ENCODE results near the gene BOC. TPM values are rescaled to one million over a fixed set of nuclear protein-coding genes. Genes with fewer than 3 reads are reported as not detected.

BOC gene
- total and polyA plus RNA-seq, 2 of the 8 experiments (the other 6 are each of a cell fraction or from before 2014, with no cell fraction given): 6.9 to 9.3 TPM

GRCh38 chr3:113285741-113286140, 74.4 kb downstream of the BOC start:
- H3K18ac ChIP-seq (ENCODE audit: extremely low read depth, low read length): no peak overlapping the region
- ChIA-PET POLR2A (ENCODE audit: partially characterized antibody) (no interaction called here), CTCF (ENCODE audit: partially characterized antibody) (interaction anchor here (0.6 to 7.8 kb wide), 9 partner anchors 7 to 230 kb away, joined by 3 to 108 read pairs (median 5); no protein-coding TSS in a partner anchor)
- H3K4me1 ChIP-seq (replicated peaks in 1 of 4; ENCODE audit: control insufficient read depth in 3 of 4, insufficient read depth in 4 of 4, low read length in 3 of 4): 0 out of 7 replicates have a peak, but pooled peaks cover 0 to 2% (median 0%) of the 10 kb centered on the region in 4 experiments
- FAIRE-seq (no peak), DNase-seq (ENCODE audit: low read depth in 1 of 2, low spot score in 2 of 2) (no peak)
- no peak overlapping the region for H3K9ac ChIP-seq (replicated peaks in 1 of 4; ENCODE audit: extremely low read depth in 1 of 4, low read depth in 3 of 4, low read length in 3 of 4)
- no peak overlapping the region for H3K4me3 ChIP-seq (ENCODE audit: extremely low read depth in 1 of 4, insufficient read depth in 2 of 4, low read depth in 3 of 4, low read length in 4 of 4)
- no peak overlapping the region for H2BK12ac ChIP-seq (ENCODE audit: low read depth, low read length)
- WGBS, 2 experiments (ENCODE audit: extremely low coverage in 1 of 2, insufficient coverage in 1 of 2, insufficient read length in 1 of 2, insufficient replicate concordance in 2 of 2, low coverage in 1 of 2, low lambda C conversion rate in 2 of 2, missing lambda C conversion rate in 1 of 2): 91% methylated on average over 3 of the region's 3 CpGs; no CpG with 5 or more reads in 1 of the 2 experiments
- no peak overlapping the region for H2BK120ac ChIP-seq (replicated peaks; ENCODE audit: low read depth, low read length)
- H2AK5ac ChIP-seq (ENCODE audit: low read depth, low read length): no peak overlapping the region
- H3K9me3 ChIP-seq (ENCODE audit: insufficient read depth in 2 of 2, low read depth in 1 of 2, low read length in 1 of 2): no peaks in the 10 kb centered on the region
- no peaks in the 10 kb centered on the region for H3K79me2 ChIP-seq (ENCODE audit: control insufficient read depth in 1 of 2, insufficient read depth in 2 of 2, low read length in 2 of 2)
- no peak overlapping the region for H3K4ac ChIP-seq (replicated peaks; ENCODE audit: insufficient read length, low read depth, low read length)
- H2BK15ac ChIP-seq (ENCODE audit: low read length): no peak overlapping the region
- no peak overlapping the region for H4K5ac ChIP-seq (ENCODE audit: insufficient read length, low read depth, low read length)
- no peak overlapping the region for H3K23ac ChIP-seq (ENCODE audit: insufficient read length)
- H3K79me1 ChIP-seq (ENCODE audit: low read depth, low read length): no peaks in the 10 kb centered on the region
- no peak overlapping the region for H4K8ac ChIP-seq (ENCODE audit: extremely low read depth, insufficient read depth, low read length)
- no peak overlapping the region for H3K4me2 ChIP-seq (ENCODE audit: insufficient read depth in 1 of 2, low read depth in 2 of 2, low read length in 2 of 2)
- H3K27me3 ChIP-seq (replicated peaks in 1 of 4; ENCODE audit: control insufficient read depth in 3 of 4, extremely low read depth in 1 of 4, insufficient read depth in 3 of 4, low read length in 3 of 4): no peaks in the 10 kb centered on the region
- no peak overlapping the region for H4K91ac ChIP-seq (replicated peaks; ENCODE audit: insufficient read length, low read length)
- no peak overlapping the region for H3K56ac ChIP-seq (replicated peaks; ENCODE audit: insufficient read length, low read depth, low read length)
- H4K20me1 ChIP-seq (replicated peaks in 1 of 2; ENCODE audit: control insufficient read depth in 1 of 2, insufficient read depth in 2 of 2, low read length in 2 of 2): no peaks in the 10 kb centered on the region
- no peak overlapping the region for H3K27ac ChIP-seq (ENCODE audit: low read depth, low read length)
- no peak overlapping the region for H3K14ac ChIP-seq (ENCODE audit: insufficient read length)
- H2AFZ ChIP-seq (ENCODE audit: low read length): no peak overlapping the region
- no peak overlapping the region for H2BK20ac ChIP-seq (ENCODE audit: low read length)
- no peaks in the 10 kb centered on the region for H3K23me2 ChIP-seq (ENCODE audit: low read depth, low read length)
- no peak overlapping the region for H2BK5ac ChIP-seq (ENCODE audit: low read depth, low read length)
- peaks cover 0 to 4% (median 0%) of the 10 kb centered on the region in 4 experiments; a peak in 3 of 8 replicates for H3K36me3 ChIP-seq (ENCODE audit: control insufficient read depth in 2 of 4, insufficient read depth in 4 of 4, low read length in 3 of 4)
- TF ChIP-seq E2F6 (IDR thresholded peaks at IDR 0.05) (no peak), POLR2A (IDR thresholded peaks at IDR 0.05; ENCODE audit: control extremely low read depth in 1 of 2, low read depth in 2 of 2, low read length in 2 of 2) (no peak), ASH2L (IDR thresholded peaks at IDR 0.05; ENCODE audit: low read length) (no peak), POLR2AphosphoS5 (IDR thresholded peaks at IDR 0.05; ENCODE audit: low read depth, low read length) (no peak), HDAC6 (IDR thresholded peaks at IDR 0.05; ENCODE audit: low read depth, low read length) (no peak), CTCF (IDR thresholded peaks at IDR 0.05; ENCODE audit: control extremely low read depth in 1 of 3, insufficient read depth in 1 of 3, low read depth in 1 of 3, low read length in 3 of 3) (no peak), EP300 (IDR thresholded peaks at IDR 0.05; ENCODE audit: borderline replicate concordance in 1 of 2, low read depth in 2 of 2, low read length in 2 of 2) (no peak), KDM5A (IDR thresholded peaks at IDR 0.05; ENCODE audit: low read length) (no peak), EGR1 (IDR thresholded peaks at IDR 0.05; ENCODE audit: borderline replicate concordance, low read depth, low read length) (no peak), KDM4A (IDR thresholded peaks at IDR 0.05; ENCODE audit: low read depth, low read length, severe bottlenecking) (no peak), TAF7 (optimal IDR thresholded peaks at IDR 0.05; ENCODE audit: borderline replicate concordance, low read depth, low read length) (no peak), SIRT6 (IDR thresholded peaks at IDR 0.05; ENCODE audit: low read length) (no peak)
